A549 (cell line): ENCODE results near the gene KCNH2. TPM values are rescaled to one million over a fixed set of nuclear protein-coding genes. Genes with fewer than 3 reads are reported as not detected.
"Not testable (repeated sequence)": the region's sequence is repeated elsewhere in the genome, so short reads cannot be mapped to it uniquely, and the experiment has no call there.

ENCODE experiments used
- ATAC-seq, 2 experiments: fragments of 200-7000 bp in 1 of 2; fragments of >200 bp in 1 of 2; cut with Nextera tagmentation in 1 of 2; cut with Tn5 transposase in 1 of 2; 3 replicates each; pipeline versions ENCODE4 v1.8.0 to v1.9.1; 2018 to 2020; ENCODE audit warnings: mild to moderate bottlenecking in 1 of 2, moderate library complexity in 1 of 2
- CTCF ChIA-PET: fragments of 300-600 bp; sonication (Branson Sonifier 250); formaldehyde crosslinking; extraction: SDS; loops from one replicate; lab custom pipeline; 2021; ENCODE audit warnings: antibody characterized with exemption, inconsistent platforms; lab: Yijun Ruan, JAX
- POLR2A ChIA-PET: fragments of 350-600 bp; formaldehyde crosslinking; extraction: SDS; loops from one replicate; lab custom pipeline; 2021; ENCODE audit warnings: antibody characterized with exemption, inconsistent platforms; lab: Yijun Ruan, JAX
- DNase-seq, 2 experiments: peaks; one replicate each; pipeline versions ENCODE4 v3.0.0 to v3.0.0-alpha.2; 2011 to 2016; ENCODE audit warnings: low read depth in 1 of 2, low spot score in 1 of 2
- FAIRE-seq: peaks from 2 replicates; lab custom pipeline; 2011; peaks lifted over from hg19 to GRCh38; lab: Jason Lieb, UNC
- H3K27ac ChIP-seq, 2 experiments: fragments of >200 bp; sonication (Bioruptor Twin); formaldehyde crosslinking; 3 replicates each; pipeline ENCODE4 v1.5.1; 2016 to 2017
- H3K4me1 ChIP-seq: fragments of >200 bp; sonication (Bioruptor Twin); formaldehyde crosslinking; 3 replicates; pipeline ENCODE4 v1.6.1; 2016
- H3K4me2 ChIP-seq: fragments of >200 bp; sonication (Bioruptor Twin); formaldehyde crosslinking; 3 replicates; pipeline ENCODE4 v1.6.1; 2016
- H3K4me3 ChIP-seq: fragments of >200 bp; sonication (Bioruptor Twin); formaldehyde crosslinking; 3 replicates; pipeline ENCODE4 v1.5.1; 2016
- H3K9me3 ChIP-seq: fragments of >200 bp; sonication (Bioruptor Twin); formaldehyde crosslinking; 3 replicates; pipeline ENCODE4 v1.6.1; 2016
- ATOH8 ChIP-seq: fragments of 250-450 bp; sonication (Bioruptor Pico); IDR thresholded peaks from 2 replicates; pipeline ENCODE4 v1.5.0; 2020; ENCODE audit warnings: low read depth, mild to moderate bottlenecking, moderate library complexity
- BCL3 ChIP-seq: fragments of >200 bp; sonication (Bioruptor Twin); formaldehyde crosslinking; IDR thresholded peaks from 3 replicates; pipeline ENCODE4 v1.6.1; 2016
- BHLHE40 ChIP-seq: IDR thresholded peaks from 2 replicates; pipeline ENCODE4 v1.6.1; 2012; ENCODE audit warnings: low read depth, low read length, inconsistent platforms
- CBX8 ChIP-seq: fragments of 200-600 bp; sonication (generic); IDR thresholded peaks from 2 replicates; pipeline ENCODE4 v1.6.1; 2016
- CEBPB ChIP-seq, 2 experiments: fragments of >200 bp in 1 of 2; sonication (Bioruptor Twin) in 1 of 2; formaldehyde crosslinking in 1 of 2; IDR thresholded peaks; 2 replicates each; pipeline ENCODE4 v1.6.1; 2012 to 2016
- E2F6 ChIP-seq: IDR thresholded peaks from 2 replicates; pipeline ENCODE4 v1.6.1; 2012; ENCODE audit warnings: low read depth, borderline replicate concordance
- EP300 ChIP-seq, 2 experiments: fragments of >200 bp; sonication (Bioruptor Twin); formaldehyde crosslinking; IDR thresholded peaks; 2 replicates in 1 of 2; 3 replicates in 1 of 2; pipeline ENCODE4 v1.6.1; 2016 to 2017
- ESRRA ChIP-seq: fragments of 150-350 bp; IDR thresholded peaks from 2 replicates; pipeline ENCODE4 v1.6.1; 2014; ENCODE audit warnings: mild to moderate bottlenecking, low read length, borderline replicate concordance
- FOSL2 ChIP-seq, 2 experiments: fragments of 450-650 bp in 1 of 2; fragments of >200 bp in 1 of 2; sonication (Bioruptor Twin) in 1 of 2; formaldehyde crosslinking; IDR thresholded peaks; 2 replicates each; pipeline versions ENCODE4 v1.5.0 to v1.6.1; 2016 to 2020; ENCODE audit warnings: mild to moderate bottlenecking in 1 of 2, moderate library complexity in 1 of 2
- GATA3 ChIP-seq: IDR thresholded peaks from 2 replicates; pipeline ENCODE4 v1.6.1; 2012; ENCODE audit warnings: borderline replicate concordance
- HDAC2 ChIP-seq: fragments of 200-600 bp; sonication (generic); IDR thresholded peaks from 2 replicates; pipeline ENCODE4 v1.6.1; 2016
- HOXB5 ChIP-seq: fragments of 250-450 bp; sonication (Bioruptor Pico); IDR thresholded peaks from 2 replicates; pipeline ENCODE4 v1.5.0; 2020; ENCODE audit warnings: mild to moderate bottlenecking, moderate library complexity
- JUNB ChIP-seq: fragments of >200 bp; sonication (Bioruptor Twin); formaldehyde crosslinking; IDR thresholded peaks from 2 replicates; pipeline ENCODE4 v1.6.1; 2016
- KDM1A ChIP-seq: fragments of 200-600 bp; sonication (generic); IDR thresholded peaks from 2 replicates; pipeline ENCODE4 v1.6.1; 2016; ENCODE audit warnings: low read depth, mild to moderate bottlenecking
- MAZ ChIP-seq: fragments of 150-350 bp; IDR thresholded peaks from 2 replicates; pipeline ENCODE4 v1.6.1; 2014; ENCODE audit warnings: antibody characterized with exemption, low read depth, low read length, borderline replicate concordance
- NFE2L2 ChIP-seq: fragments of 150-350 bp; conservative IDR thresholded peaks from 2 replicates; pipeline ENCODE4 v1.6.1; 2014; ENCODE audit warnings: low read length
- NPAS2 ChIP-seq: fragments of 250-450 bp; sonication (Bioruptor Pico); IDR thresholded peaks from 2 replicates; pipeline ENCODE4 v1.8.0; 2022; ENCODE audit warnings: mild to moderate bottlenecking, moderate library complexity, borderline replicate concordance
- RFX5 ChIP-seq: fragments of 450-650 bp; IDR thresholded peaks from 2 replicates; pipeline ENCODE4 v1.7.1; 2014; ENCODE audit warnings: antibody characterized with exemption, mild to moderate bottlenecking, moderate library complexity
- SREBF2 ChIP-seq: fragments of 450-650 bp; IDR thresholded peaks from 2 replicates; pipeline ENCODE4 v1.6.1; 2014; ENCODE audit warnings: mild to moderate bottlenecking, moderate library complexity
- USF2 ChIP-seq: fragments of 450-650 bp; IDR thresholded peaks from 2 replicates; pipeline ENCODE4 v1.6.1; 2014; ENCODE audit warnings: antibody characterized with exemption
- ZNF302 ChIP-seq: fragments of 250-450 bp; sonication (Bioruptor Pico); IDR thresholded peaks from 2 replicates; pipeline ENCODE4 v1.9.0; 2021; ENCODE audit warnings: inconsistent platforms, mild to moderate bottlenecking, moderate library complexity
- ZSCAN20 ChIP-seq: fragments of 250-450 bp; sonication (Bioruptor Pico); IDR thresholded peaks from 2 replicates; pipeline ENCODE4 v1.8.0; 2022; ENCODE audit warnings: mild to moderate bottlenecking, moderate library complexity
- WGBS: methylation state at CpG from one replicate; pipeline ENCODE4 v1.1.6; 2017; ENCODE audit errors: missing lambda C conversion rate; 5-methylcytosine and 5-hydroxymethylcytosine counted together
- polyA plus RNA-seq, 4 experiments: library from polyadenylated mRNA; depleted of rRNA in 3 of 4; stranded (reverse); fragments of >200 nt; fragmentation: RNase III in 1 of 4; extraction: RNeasy Plus Mini Kit Qiagen cat#74134 plus additional on column Dnase treatment in 1 of 4; gene quantifications; 2 replicates in 3 of 4; 3 replicates in 1 of 4; pipeline ENCODE4 v1.2.3, GENCODE V29; 2011 to 2017

KCNH2 gene
- polyA plus RNA-seq, 2 of the 4 experiments (the other 2 are of a cell fraction), result 0.26 to 0.41 TPM

- Histone ChIP-seq H3K9me3 (no peaks in the 10 kb centered on the region), H3K4me1 (peaks cover 23% of the 10 kb centered on the region; the same call in 1 of the 3 replicates), H3K27ac (no peak overlapping the region), H3K4me2 (peak overlapping the region; percentile 23; the same call in 1 of the 3 replicates), H3K4me3 (no peak overlapping the region)
- WGBS, result 62% methylated on average over 6 of the region's 6 CpGs
- ATAC-seq, result no peak
- TF ChIP-seq GATA3 (no peak), NPAS2 (CRISPR knock-in tag) (no peak), JUNB (no peak), KDM1A (no peak), ATOH8 (CRISPR knock-in tag) (no peak), SREBF2 (no peak), NFE2L2 (no peak), EP300 (IDR thresholded peaks at IDR 0.05) (no peak), HDAC2 (no peak), USF2 (no peak), ESRRA (no peak)
- ChIA-PET CTCF (interaction anchor here (0.6 to 4.6 kb wide), 23 partner anchors 9 to 114 kb away, joined by 3 to 36 read pairs (median 4); partner anchors contain the start of genes ATG9B and TMUB1), POLR2A (no interaction called here)
- DNase-seq, result no peak
- FAIRE-seq, result no peak
Measured at GRCh38 chr7:151012031-151012692, 34.0 kb upstream of the KCNH2 start.

- H3K9me3 ChIP-seq, H3K27ac ChIP-seq, DNase-seq, POLR2A ChIA-PET, H3K4me2 ChIP-seq, ATAC-seq, FAIRE-seq, H3K4me3 ChIP-seq: not testable (repeated sequence)
- 89% methylated on average over 12 of the region's 12 CpGs for WGBS
- CTCF ChIA-PET, result interaction anchor here (0.7 to 4.6 kb wide), 12 partner anchors 9 to 112 kb away, joined by 3 to 36 read pairs (median 4); no protein-coding TSS in a partner anchor
- H3K4me1 ChIP-seq, result peaks cover 23% of the 10 kb centered on the region; the same call in 1 of the 3 replicates
Measured at GRCh38 chr7:151011616-151012015, 33.5 kb upstream of the KCNH2 start.

- TF ChIP-seq BHLHE40, result no peak
- TF ChIP-seq CEBPB (IDR thresholded peaks at IDR 0.05), result no peak
- no peak for TF ChIP-seq SREBF2
- TF ChIP-seq ZNF302 (CRISPR knock-in tag), result no peak
- no peak for TF ChIP-seq ZSCAN20 (CRISPR knock-in tag)
- no peak for TF ChIP-seq HOXB5 (CRISPR knock-in tag)
- TF ChIP-seq RFX5, result no peak
- no peak for TF ChIP-seq HDAC2
- TF ChIP-seq FOSL2 (IDR thresholded peaks at IDR 0.05), result no peak
- TF ChIP-seq FOSL2 (CRISPR knock-in tag; IDR thresholded peaks at IDR 0.05), result no peak
- no peak for TF ChIP-seq MAZ
- TF ChIP-seq BCL3, result no peak
- TF ChIP-seq CBX8, result no peak
- TF ChIP-seq E2F6, result no peak
- Histone ChIP-seq H3K9me3 (no peaks in the 10 kb centered on the region), H3K4me1 (peaks cover 23% of the 10 kb centered on the region; the same call in 1 of the 3 replicates), H3K27ac (peak overlapping the region in 1 of 2 experiments; percentile 15; a peak in 2 of 6 replicates), H3K4me3 (no peak overlapping the region), H3K4me2 (no peak overlapping the region)
- ATAC-seq, result no peak
- FAIRE-seq, result no peak
- DNase-seq, result no peak
- ChIA-PET POLR2A (no interaction called here), CTCF (interaction anchor here (0.7 to 4.6 kb wide), 11 partner anchors 8 to 113 kb away, joined by 3 to 36 read pairs (median 4); no protein-coding TSS in a partner anchor)
- WGBS, result 67% methylated on average over 1 of the region's 1 CpG
Measured at GRCh38 chr7:151011097-151011409, 32.9 kb upstream of the KCNH2 start.
